ENCODE results near the gene CYP24A1.

- TF ChIP-seq CTCF (IDR thresholded peaks at IDR 0.05) (no peak), POLR2A (IDR thresholded peaks at IDR 0.05) (no peak)
Observed at GRCh38 chr20:54118220-54119001, 55.4 kb downstream of the CYP24A1 start.
